ENCODE data around the gene BANF2.
"Not testable (repeated sequence)": the region's sequence is repeated elsewhere in the genome, so short reads cannot be mapped to it uniquely, and the experiment has no call there.

The BANF2 gene

GRCh38 chr20:17699931-17700351 is at the start of gene BANF2:
TSS of gene BANF2 (plus strand) at chr20:17699966. CDS start at chr20:17725026, 25,060 bp downstream.
- no peak for DNase-seq

DNA sequence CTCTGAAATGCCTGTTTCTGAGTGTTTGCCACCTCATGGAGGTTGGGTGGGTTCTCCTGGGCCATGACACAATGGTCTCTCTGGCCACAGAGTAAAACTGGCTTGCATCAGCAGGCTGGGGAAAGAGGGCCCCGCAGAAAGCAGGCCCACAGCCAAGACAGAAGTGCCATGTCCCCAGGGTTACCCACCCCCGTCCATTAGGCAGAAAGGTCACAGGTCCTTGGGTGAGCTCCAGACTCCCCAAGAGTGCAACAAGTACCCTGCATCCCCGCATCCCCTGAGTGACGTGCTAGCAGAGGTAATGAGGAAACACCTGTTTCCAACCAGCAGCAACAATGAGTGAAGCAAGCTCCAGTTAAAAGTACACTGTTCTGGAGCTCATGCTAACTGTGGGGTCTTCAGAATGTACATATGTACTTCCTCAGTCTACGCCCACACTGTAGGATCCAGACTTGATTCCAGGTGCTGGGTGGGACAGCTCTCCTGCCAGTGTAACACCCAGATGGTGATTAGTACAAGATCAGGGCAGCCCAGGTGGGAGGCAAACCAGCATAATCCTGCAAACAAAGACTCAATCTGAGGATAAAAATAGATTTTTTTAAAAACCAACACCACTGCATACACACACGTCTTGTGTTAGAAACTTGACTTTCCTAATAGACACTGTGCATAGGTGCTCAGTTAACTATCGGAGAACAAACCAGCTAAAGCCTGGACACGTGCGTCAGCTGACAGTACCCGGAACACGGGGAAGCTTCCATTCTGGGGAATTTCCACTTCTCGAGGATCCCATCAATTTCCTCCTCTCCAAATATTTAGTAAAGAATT is 49.3 kb upstream of the BANF2 start:
- DNase-seq, result no peak

GRCh38 chr20:17651129-17651759 is 48.5 kb upstream of the BANF2 start:
- DNase-seq, result no peak

- DNase-seq, result peak in 1 of 2 experiments; percentile 23
Measured at GRCh38 chr20:17651760-17652388, 47.9 kb upstream of the BANF2 start.

GRCh38 chr20:17652411-17652810 is 47.4 kb upstream of the BANF2 start:
- DNase-seq, result no peak

GRCh38 chr20:17653835-17654648 is 45.7 kb upstream of the BANF2 start:
- no peak for DNase-seq

- peak in 1 of 2 experiments; percentile 45 for DNase-seq
Measured at GRCh38 chr20:17654649-17655285, 45.0 kb upstream of the BANF2 start.

DNA sequence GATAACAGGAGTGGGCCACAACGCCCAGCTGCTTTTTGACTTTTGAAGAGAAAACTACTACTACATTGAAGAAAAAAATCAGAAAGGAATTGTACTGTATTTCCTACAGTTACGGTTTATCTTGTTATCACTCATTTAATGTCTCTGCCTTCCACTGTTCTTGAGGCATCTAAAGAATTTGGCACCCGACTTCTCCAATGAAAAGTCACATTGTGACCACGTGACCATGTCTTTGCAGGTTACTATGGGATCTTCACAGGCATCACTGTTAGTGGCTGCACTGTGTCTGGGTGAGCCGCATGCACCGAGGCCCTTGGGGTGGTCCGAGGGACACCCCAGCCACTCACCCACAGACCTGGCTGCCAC is 44.5 kb upstream of the BANF2 start:
- no peak for DNase-seq

DNA sequence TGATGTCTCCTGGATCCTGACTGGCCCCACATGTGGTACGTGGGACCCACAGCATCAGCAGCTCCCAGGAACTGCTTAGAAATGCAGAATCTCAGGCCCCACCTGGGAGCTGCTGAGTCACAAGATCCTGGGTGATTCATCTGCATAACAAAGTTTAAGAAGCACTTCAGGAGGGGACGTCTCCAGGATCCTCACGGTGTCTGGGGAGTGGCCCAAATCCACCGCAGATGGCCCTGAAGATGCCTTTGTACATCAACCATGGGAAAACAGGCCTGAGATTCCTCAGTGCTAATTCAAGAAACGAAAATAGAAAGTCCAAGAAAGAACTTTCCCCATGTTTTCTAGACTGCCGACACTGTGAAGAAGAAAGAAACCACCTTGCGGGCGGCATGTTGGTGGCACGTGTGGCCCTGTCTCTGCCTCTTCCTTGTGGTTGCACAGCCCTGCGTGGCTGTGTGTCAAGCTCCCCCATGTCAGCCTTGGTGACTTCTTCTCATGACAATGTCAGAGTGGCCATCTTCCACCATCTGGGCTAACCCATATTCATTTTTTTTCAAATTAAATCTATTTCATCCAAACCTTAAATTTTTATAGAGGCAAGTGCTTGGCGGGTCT is 43.8 kb upstream of the BANF2 start:
- DNase-seq, result no peak

DNA sequence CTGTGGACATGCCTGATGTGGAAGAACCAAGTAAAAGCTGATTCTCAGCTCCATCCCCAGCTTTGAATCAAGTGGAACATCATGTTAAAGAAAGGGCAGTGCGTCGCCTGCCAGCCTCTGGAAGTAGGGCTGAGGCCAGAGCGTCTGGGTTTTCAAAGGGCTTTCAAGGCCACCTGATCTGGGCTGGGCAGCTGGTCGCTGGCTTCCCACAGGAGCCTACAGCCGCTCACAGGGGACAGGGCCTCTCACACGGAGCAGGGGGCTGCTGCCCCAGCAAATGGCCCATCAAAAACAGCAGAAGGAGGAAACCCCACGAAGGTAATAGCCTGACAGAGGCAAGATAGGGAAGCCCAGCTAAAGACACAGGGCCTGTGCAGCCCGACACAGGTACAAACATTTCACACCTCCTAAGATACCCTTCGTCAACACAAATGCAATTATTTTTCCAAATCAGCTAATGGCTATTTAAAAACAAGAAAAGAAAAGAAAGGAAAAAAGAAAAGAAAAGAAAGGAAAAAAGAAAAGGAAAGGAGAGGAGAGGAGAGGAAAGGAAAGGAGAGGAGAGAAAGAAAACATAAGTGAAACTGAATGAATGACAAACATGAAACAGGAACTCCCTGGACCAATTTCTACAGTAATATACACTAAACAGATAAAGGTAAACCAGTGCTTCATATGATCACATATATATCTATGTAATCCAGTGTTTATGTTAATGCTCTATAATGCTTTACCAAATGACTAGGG is 42.5 kb upstream of the BANF2 start:
- DNase-seq, result no peak

DNA sequence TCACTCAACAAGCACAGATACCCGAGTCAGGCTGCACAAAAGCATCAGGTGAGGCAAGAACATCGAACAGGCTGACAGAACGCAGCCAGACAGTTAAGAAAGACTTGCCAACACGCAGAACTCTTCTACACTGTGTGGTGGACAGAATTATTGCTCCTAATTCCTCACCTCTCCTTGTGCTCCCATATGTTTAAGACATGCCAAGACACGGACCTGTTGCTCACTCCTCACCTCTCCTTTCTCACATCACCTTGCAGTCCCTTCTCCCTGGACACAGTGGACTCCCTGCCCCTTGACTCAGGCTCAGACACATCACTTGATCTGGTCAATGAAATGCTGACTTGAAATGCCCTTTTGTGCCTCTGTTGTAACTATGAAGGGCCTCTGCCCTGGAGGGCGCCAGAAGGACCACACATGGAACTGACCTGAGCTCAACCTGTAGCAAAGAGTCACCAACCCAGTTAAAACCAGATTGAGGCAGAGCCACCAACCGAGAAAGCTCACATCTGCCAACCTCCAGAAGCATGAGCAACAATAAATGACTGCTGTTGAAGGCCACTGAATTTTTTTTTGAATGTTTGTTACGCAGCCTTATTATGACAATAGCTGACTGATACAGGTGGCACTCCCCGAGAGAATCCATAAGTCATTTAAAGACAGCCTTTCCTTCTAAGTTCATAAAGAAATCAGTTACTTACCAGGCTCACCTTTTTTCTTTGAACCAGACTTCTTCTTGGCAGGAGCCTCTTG is 41.7 kb upstream of the BANF2 start:
- no peak for DNase-seq

GRCh38 chr20:17658648-17658993 is 41.1 kb upstream of the BANF2 start:
- DNase-seq, result no peak

GRCh38 chr20:17659344-17659743 is 40.4 kb upstream of the BANF2 start:
- DNase-seq, result not testable (repeated sequence)

- DNase-seq, result no peak
Measured at GRCh38 chr20:17659801-17660200, 40.0 kb upstream of the BANF2 start.

GRCh38 chr20:17660667-17661066 is 39.1 kb upstream of the BANF2 start:
- DNase-seq, result no peak

GRCh38 chr20:17661121-17661744 is 38.5 kb upstream of the BANF2 start:
- DNase-seq, result no peak

- no peak for DNase-seq
Measured at GRCh38 chr20:17662333-17663039, 37.3 kb upstream of the BANF2 start.

GRCh38 chr20:17663040-17663399 is 36.7 kb upstream of the BANF2 start:
- DNase-seq, result no peak

GRCh38 chr20:17663486-17663885 is 36.3 kb upstream of the BANF2 start:
- DNase-seq, result no peak
